Activated CD8-positive, alpha-beta memory T cell treated with anti-CD3 and anti-CD28 coated beads, Interleukin-2, amount 50 U/mL, for 1 hour (primary cell): Measurements from ENCODE around the gene LDB3.

Experiments used
- DNase-seq: peaks from one replicate; pipeline ENCODE4 v3.0.0-alpha.2; 2020; ENCODE audit errors: extremely low read depth

Gene LDB3

DNA sequence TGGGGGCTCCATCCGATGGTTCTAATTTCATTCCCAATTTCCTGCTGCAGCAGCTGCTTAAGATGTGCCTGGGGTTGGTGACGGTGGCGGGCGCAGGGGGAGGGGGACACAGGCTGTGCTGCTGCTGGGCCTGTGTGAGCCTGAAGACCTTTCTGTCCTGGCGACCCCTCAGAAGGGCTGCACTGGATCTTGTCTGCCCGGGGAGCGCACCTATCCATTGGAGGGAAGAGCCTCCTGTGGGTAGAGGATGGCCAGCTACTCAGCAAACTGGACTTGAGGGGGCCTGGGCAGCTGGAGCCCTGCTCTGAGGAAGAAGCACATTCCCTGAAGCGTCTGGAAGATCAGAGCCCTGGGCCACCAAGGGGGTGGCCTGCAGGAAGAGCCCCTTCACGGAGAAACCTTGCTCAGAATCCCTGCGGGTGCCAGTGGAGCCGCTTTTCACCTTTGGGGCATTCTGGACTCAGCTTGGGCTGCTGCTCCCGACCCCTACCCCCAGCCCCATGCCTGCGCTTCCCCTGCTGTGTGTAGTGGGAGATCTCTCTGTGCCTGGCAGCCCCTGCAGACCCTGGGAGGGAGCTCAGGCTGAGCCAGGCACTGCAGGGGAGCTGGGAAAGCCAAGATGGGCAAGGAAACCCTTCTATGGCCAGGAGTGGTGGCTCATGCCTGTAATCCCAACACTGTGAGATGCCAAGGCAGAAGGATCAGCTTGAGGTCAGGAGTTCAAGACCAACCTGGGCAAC, 17.8 kb downstream of the LDB3 start:
- DNase-seq, result no peak

DNA sequence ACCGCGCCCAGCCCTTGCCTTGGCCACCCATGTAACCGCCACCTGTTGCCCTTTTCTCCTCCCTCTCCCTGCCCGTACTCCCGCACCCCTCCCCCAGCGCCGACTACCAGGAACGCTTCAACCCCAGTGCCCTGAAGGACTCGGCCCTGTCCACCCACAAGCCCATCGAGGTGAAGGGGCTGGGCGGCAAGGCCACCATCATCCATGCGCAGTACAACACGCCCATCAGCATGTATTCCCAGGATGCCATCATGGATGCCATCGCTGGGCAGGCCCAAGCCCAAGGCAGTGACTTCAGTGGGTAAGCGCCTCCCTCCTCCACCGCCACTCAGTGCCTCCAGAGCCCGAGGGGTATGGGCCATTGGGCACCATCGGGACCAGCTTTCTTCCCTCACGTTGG, 18.7 kb downstream of the LDB3 start:
- no peak for DNase-seq

DNA sequence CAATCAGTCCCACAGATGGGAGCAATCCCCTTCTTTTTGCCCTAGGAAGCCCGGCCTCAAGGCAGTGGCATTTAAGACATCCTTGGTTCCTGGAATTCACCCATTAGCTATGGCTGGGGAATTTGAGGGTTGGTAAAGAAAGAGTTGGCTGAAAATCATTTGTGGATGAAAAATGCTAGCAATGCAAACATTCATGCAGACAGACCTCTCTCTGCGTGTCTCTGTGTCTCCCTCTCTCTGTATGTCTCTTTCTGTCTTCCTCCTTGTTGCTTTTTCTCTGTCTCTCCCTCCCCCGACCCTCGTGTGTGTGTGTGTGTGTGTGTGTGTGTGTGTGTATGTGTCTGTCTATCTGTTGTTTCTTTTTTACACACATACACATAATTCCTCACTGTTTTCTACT, 19.4 kb downstream of the LDB3 start:
- no peak for DNase-seq

GRCh38 chr10:86688398-86688921, 20.1 kb downstream of the LDB3 start:
- DNase-seq, result no peak

DNA sequence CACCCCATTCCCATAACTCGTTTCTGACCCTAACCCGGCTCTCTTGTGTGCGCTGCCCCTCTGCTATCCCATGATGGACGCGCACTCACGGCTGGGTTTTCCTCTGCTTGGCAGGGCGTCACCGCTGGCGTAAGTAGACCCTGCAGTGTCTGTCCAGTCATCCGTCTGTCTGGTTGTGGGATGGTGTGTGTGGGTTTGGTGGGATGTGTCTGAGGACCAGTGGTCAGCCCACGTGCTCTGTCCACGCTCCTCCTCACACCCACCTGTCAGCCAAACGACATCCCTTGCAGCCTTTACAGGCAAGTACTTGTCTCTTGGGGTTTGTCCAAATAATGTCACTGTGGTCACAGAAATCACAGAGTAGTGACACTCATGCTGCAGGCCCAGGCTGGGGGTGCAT, 20.8 kb downstream of the LDB3 start:
- no peak for DNase-seq

- no peak for DNase-seq
Observed at GRCh38 chr10:86690231-86690630, 21.9 kb downstream of the LDB3 start.

DNA sequence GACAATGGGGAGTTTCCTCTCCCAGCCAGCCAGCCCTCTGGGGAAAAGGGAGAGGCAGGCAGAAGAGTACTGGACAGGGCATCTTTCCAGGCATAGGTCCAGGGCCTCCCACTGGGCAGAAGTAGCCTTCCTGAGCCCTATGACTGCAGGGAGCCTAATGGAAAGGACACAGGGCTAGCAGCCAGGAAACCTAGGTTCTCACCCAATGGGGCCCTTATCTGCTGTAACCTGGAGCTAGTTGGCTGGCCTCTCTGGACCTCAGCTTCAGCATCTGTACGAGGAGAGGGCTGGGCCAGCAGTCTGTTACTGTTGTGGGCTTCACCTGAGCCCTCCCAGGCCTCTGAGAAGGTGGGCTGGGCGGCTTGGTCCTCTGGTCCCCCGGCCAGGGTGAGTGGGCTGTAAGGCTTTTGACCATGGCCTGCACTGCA, 22.4 kb downstream of the LDB3 start:
- DNase-seq, result no peak

GRCh38 chr10:86691333-86692022, 23.2 kb downstream of the LDB3 start:
- no peak for DNase-seq

DNA sequence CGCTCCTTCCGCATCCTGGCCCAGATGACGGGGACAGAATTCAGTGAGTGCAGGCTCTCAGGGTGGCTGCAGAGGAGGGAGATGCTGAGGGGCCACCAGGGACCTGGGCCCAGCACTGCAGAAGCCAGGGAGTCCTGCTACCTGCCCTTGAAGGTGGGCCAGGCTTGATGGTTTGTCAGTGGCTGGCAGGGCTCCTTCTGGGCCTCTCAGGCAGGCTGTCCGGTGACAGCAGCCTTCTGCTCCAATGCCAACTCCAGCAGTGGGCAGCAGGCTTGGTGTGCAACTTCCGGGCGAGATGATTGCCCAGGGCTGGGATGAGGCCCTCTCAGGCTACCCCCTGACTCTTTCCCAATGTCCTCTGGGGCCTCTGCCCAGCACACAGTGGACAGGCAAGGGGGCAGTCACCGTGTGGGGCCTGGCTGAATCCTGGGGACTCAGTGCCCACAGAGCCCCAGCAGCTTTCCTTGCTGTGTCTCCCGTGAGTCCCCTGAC, 23.8 kb downstream of the LDB3 start:
- no peak for DNase-seq

DNA sequence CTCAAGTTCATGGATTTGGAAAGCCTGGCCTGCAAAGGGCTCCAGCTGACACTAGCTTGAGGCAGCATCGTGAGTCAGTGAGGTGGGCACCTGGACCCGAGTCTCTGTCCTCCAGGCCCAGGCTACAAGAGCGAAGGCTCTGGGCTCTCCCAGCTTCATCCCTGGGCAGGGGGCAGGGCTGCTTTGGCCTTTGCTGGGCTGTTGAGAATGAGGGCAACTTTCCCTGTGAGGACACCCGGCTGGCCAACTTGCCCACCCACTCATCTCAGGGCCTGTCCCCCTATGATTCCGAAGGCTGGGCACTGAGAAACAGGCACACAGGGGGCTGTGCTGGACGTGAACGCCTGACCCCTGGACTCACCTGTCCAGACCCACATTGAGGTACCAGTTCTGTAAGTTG, 24.4 kb downstream of the LDB3 start:
- no peak for DNase-seq

DNA sequence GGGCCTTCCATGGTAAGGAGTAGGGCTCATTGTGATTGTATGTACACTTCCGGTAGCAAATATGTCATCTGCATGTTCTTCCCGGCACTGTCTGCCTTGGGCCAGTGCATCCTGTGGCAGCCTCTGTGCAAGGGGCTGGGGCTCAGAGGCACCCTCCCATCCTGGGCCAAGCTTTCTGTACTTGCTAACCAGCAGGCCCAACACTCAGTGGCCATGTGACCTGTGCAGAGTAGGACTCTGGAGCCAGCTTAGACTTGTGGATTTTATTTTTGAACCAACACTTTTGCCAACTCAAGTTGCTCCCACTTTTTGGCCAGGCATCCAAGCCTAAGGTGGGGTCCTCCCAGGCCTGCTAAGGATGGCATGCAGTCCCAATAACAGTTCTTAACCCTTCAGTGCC, 25.0 kb downstream of the LDB3 start:
- no peak for DNase-seq

DNA sequence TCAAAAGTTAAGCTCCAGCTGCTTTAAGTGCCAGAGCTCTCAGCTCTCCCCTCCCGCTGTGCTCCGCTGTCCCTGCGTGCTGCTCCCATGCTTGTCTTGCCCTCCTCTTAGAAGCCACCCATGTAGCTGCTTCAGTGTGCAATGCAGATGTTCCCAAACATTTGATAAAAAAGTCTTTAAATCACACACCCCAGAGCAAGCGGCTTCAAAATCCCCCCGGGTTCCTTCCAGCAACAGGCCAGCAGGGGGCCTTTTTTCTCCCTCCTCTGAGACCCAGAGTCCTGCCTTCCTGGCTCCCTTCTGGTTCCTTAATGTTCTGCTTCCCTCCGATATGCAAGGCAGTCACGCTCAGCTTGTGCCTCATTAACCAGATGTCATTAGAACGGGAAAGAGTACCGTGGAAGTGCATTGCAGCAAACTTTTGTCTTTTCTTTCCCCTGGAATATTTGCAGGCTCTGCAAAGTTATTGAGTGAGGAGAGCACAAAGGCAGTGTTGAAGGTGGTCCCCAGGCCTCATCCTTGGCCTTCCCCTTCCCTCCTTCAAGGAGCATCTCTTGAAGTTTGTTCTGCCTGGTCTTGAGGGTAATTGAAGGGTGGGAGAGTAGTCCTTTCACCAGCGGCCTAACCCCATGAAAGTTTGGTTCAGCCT, 25.5 kb downstream of the LDB3 start:
- DNase-seq, result no peak

DNA sequence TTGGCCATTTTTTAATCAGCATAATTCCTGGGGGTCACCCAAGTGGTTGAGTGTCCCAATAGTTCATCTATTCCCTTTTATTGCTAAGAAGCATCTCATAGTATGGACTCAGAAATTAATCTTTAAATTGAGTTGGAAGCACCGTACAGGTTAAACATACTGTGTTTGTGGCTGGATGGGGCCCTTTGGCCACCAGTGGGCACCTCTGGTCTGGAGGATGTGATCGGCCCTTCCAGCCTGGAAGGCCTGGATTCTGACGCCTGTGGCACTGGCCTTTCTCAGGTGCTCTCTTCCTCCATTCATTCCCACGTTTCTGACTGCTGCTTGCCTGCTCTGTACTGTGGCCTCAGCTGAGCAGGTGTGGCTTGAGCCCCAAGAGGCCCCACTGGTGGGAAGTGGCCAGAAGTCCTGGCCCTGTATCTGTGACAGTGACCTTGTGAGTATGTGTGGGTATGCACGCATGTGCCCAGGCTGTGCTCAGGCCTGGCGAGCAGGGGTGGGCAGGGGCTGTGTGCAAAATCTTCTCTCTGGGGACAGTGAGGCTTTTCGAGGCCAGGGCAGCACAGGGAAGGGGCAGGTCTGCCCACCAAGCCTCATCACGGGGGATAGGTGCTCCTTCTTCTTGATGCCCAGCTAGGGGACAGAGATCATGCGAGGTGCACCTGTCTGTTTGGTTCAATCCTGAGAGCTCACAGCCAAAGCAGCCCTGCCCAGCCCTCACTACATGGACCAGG, 30.1 kb downstream of the LDB3 start:
- DNase-seq, result no peak

DNA sequence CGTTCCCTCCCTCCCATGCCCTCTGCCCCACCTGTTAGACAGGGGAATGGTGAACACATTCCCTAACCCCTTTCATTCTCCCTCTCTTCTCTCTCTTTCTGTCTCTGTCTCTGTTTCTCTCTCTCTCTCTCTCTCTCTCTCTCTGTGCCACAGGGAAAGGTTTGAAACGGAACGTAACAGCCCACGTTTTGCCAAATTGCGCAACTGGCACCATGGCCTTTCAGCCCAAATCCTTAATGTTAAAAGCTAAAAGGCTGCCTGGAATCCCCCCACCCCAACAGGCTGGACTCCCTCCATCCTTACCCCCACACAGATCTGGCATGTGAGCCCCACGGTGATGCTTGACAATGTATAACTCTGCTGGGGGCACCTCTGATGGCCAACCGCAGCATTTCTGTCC, 30.8 kb downstream of the LDB3 start:
- DNase-seq, result no peak

DNA sequence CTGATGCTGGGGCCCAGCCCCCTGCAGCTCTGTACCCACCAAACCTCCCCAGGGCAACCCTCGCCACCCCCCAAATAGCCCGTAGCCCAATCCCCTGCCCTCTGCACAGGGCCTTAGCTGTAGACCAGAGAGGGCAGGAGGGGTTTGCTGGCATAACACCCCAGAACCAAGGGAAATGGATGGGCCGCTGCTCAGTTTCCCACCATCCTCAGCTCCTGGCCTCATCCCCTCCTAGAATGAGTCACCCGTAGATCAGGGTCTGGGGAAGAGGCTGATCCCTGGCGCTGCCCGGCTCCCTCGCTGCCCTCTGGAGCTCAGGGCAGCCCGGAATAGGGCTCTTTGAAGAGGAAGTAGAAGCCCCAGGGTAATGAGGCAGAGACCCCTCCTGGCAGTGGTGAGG, 31.2 kb downstream of the LDB3 start:
- DNase-seq, result no peak

GRCh38 chr10:86699991-86700840, 31.9 kb downstream of the LDB3 start:
- DNase-seq, result no peak

GRCh38 chr10:86700851-86701617, 32.7 kb downstream of the LDB3 start:
- DNase-seq, result no peak

- no peak for DNase-seq
Observed at GRCh38 chr10:86703176-86703575, 34.9 kb downstream of the LDB3 start.

DNA sequence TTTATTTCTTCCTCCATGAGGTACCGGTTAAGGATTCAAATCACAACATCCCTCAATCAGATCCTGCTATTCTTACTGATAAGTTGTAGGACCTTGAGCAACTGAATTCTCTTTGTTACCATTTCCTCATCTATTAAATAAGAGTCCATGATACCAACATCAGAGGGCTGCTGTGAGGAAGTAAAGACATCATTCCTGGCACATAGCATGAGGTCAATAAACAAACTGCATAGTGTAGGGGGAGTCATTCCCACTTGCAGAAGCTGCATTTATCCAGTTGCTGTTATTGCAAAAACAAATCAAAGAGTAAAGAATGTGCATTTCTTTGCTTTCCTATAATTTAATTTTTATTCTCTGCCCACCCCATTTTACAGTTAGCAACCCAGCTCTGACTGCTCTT, 36.8 kb downstream of the LDB3 start:
- DNase-seq, result no peak

- DNase-seq, result no peak
Observed at GRCh38 chr10:86705905-86706304, 37.6 kb downstream of the LDB3 start.
